Mucosa of rectum (tissue), 2 donors: Measurements from ENCODE around the gene SREK1.

Experiments
- H3K27ac ChIP-seq, 2 donors: one replicate each; pipeline ENCODE4 v1.7.0; 2013; ENCODE audit warnings: inconsistent platforms in 2 of 2, low read depth in 2 of 2, low read length in 2 of 2
- H3K27me3 ChIP-seq, 2 donors: one replicate each; pipeline ENCODE4 v1.7.0; 2013; ENCODE audit warnings: low read length in 2 of 2; ENCODE audit not compliant: control insufficient read depth in 2 of 2, insufficient read depth in 2 of 2
- H3K36me3 ChIP-seq, 2 donors: one replicate each; pipeline ENCODE4 v1.7.0; 2013; ENCODE audit warnings: low read length in 2 of 2; ENCODE audit not compliant: control insufficient read depth in 2 of 2, insufficient read depth in 2 of 2
- H3K4me1 ChIP-seq, 2 donors: one replicate each; pipeline ENCODE4 v1.7.0; 2013; ENCODE audit warnings: low read length in 2 of 2, mild to moderate bottlenecking in 1 of 2; ENCODE audit not compliant: control insufficient read depth in 2 of 2, insufficient read depth in 2 of 2
- H3K4me3 ChIP-seq, 2 donors: one replicate each; pipeline ENCODE4 v1.7.0; 2013; ENCODE audit warnings: low read length in 2 of 2
- H3K9ac ChIP-seq, 2 donors: one replicate each; pipeline ENCODE4 v1.7.0; 2013; ENCODE audit warnings: low read length in 2 of 2, low read depth in 1 of 2, mild to moderate bottlenecking in 1 of 2
- H3K9me3 ChIP-seq, 2 donors: one replicate each; pipeline ENCODE4 v1.7.0; 2013; ENCODE audit warnings: low read length in 2 of 2; ENCODE audit not compliant: control insufficient read depth in 2 of 2
- donor health status: healthy.
- donor health status: Normal muscosa, but diverticular disease.

Gene SREK1

DNA sequence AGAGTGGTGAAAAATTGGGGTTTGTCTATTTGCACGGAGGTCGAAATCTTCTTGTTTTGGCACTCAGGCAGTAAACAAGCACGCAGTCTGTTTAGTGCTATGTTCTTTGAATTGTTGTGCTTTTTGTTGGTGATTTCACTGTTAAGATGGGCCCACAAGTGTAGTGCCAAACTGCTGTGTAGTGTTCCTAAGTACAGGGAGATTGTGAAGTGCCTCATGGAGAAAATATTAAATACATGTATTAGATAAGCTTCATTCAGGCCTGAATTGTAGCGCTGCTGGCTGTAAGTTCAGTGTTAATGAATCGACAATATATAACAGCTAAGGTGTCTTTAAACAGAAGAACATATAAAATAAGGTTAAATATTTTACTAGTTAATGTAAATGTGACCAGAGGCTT is 17.3 kb downstream of the SREK1 start:
- Histone ChIP-seq H3K4me1 (no peaks in the 10 kb centered on the region), H3K36me3 (peaks cover 52 to 68% of the 10 kb centered on the region in 2 donors), H3K9ac (no peak overlapping the region)

DNA sequence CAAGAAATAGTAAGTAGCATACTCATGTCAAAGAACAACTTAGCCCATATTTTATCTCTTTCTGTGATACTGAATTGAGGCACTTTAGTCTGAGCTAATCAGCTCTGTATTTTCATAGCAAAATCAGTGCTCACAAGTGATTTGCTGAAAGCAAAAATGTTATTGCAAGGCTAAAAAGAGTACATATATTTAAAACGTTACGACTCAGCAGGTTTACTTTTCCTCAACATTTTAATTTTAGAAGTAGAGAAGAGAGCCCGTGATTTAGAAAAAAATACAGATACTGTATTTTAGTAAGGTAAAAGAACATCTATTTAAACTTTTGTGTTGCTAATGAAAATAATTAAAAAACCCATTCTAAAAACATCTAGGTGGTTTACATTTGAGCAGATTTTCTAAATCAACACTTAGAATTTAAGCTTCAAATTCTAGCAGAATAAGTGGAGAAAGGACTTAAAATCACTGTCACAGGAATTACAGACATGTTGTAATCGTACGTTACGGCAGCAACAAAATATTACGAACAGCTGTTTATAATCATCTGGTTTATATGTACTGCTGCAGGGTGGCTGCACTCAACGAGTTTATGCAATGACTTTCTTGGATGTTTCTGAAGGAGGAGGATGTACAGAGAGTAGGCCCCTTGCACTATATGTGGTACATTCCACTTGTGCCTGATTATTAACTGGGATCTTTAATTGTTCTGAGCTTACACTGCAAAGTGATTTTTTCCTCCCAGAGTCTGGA is 20.1 kb downstream of the SREK1 start:
- H3K36me3 ChIP-seq = peaks cover 60 to 71% of the 10 kb centered on the region in 2 donors
- no peaks in the 10 kb centered on the region for H3K27me3 ChIP-seq
- no peaks in the 10 kb centered on the region for H3K4me1 ChIP-seq
- H3K4me3 ChIP-seq = no peak overlapping the region
- no peaks in the 10 kb centered on the region for H3K9me3 ChIP-seq
- H3K27ac ChIP-seq = no peak overlapping the region
- H3K9ac ChIP-seq = no peak overlapping the region

More for the DNA sequence above, 17.3 kb downstream of the SREK1 start:
- Histone ChIP-seq H3K27me3 (no peaks in the 10 kb centered on the region), H3K4me3 (no peak overlapping the region), H3K9me3 (no peaks in the 10 kb centered on the region), H3K27ac (no peak overlapping the region)

DNA sequence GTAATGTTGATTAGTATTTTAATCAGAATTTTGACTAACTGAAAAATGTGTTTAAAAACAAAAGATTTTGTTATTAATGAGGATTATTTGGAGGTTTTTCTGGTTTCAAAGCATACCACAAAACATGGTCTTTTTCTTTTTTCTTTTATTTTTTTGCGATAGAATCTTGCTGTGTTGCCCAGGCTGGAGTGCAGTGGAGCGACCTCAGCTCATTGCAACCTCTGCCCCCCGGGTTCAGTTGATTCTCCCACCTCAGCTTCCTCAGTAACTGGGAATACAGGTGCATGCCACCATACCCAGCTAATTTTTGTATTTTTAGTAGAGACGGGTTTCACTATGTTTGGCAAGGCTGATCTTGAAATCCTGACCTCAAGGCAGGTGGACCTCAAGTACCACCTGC is 24.1 kb downstream of the SREK1 start:
- H3K9ac ChIP-seq = no peak overlapping the region
- no peaks in the 10 kb centered on the region for H3K27me3 ChIP-seq
- no peak overlapping the region for H3K27ac ChIP-seq
- no peak overlapping the region for H3K4me3 ChIP-seq
- H3K36me3 ChIP-seq = peaks cover 45 to 49% of the 10 kb centered on the region in 2 donors
- H3K9me3 ChIP-seq = no peaks in the 10 kb centered on the region
- H3K4me1 ChIP-seq = no peaks in the 10 kb centered on the region

DNA sequence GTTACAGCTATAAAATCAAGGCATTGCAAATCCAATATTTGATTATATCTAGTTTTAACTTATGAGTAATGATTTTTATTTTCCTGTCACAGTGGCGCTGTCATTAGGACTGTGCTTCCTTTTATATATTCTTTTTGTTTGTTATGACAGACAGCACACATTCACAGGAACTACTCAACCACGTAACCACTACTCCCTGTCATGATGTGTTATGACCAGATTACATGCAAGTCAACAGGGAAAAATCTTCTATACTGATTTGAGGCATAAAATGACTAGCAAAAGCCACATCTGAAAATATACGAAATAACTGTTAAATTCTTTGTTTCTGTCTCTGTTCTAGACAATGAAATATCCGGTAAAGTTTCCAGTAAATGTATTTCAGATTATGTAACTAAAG is 25.4 kb downstream of the SREK1 start:
- H3K36me3 ChIP-seq = peaks cover 38 to 40% of the 10 kb centered on the region in 2 donors
- H3K4me3 ChIP-seq = no peak overlapping the region

DNA sequence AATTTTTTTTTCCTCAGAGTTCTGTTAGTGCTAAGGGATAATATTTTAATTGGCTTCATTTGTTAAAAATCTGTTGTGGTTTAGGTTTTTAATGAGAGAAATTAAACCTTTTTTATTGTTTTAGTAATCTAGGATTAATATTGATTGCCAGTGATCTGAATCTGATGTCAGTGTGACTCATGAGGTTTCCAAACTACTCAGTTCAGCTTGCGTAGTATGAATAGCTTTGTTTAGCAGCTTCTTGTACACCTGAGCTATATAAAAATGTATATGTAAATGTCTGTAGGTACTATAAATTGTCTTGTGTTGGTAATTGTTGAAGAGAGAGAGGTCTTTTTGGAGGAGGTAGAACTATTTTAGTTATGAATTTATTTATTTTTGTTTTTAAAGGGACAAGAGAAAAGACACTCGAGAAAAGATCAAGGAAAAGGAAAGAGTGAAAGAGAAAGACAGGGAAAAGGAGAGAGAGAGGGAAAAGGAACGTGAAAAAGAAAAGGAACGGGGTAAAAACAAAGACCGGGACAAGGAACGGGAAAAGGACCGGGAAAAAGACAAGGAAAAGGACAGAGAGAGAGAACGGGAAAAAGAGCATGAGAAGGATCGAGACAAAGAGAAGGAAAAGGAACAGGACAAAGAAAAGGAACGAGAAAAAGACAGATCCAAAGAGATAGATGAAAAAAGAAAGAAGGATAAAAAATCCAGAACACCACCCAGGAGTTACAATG is 26.3 kb downstream of the SREK1 start:
- peaks cover 41% of the 10 kb centered on the region in 2 donors for H3K36me3 ChIP-seq
- no peak overlapping the region for H3K4me3 ChIP-seq
- H3K9me3 ChIP-seq = no peaks in the 10 kb centered on the region
- no peaks in the 10 kb centered on the region for H3K4me1 ChIP-seq
- no peaks in the 10 kb centered on the region for H3K27me3 ChIP-seq
- no peak overlapping the region for H3K27ac ChIP-seq
- H3K9ac ChIP-seq = no peak overlapping the region

More for the DNA sequence above, 25.4 kb downstream of the SREK1 start:
- no peaks in the 10 kb centered on the region for H3K27me3 ChIP-seq
- no peak overlapping the region for H3K9ac ChIP-seq
- no peaks in the 10 kb centered on the region for H3K4me1 ChIP-seq
- no peak overlapping the region for H3K27ac ChIP-seq
- H3K9me3 ChIP-seq = no peaks in the 10 kb centered on the region

DNA sequence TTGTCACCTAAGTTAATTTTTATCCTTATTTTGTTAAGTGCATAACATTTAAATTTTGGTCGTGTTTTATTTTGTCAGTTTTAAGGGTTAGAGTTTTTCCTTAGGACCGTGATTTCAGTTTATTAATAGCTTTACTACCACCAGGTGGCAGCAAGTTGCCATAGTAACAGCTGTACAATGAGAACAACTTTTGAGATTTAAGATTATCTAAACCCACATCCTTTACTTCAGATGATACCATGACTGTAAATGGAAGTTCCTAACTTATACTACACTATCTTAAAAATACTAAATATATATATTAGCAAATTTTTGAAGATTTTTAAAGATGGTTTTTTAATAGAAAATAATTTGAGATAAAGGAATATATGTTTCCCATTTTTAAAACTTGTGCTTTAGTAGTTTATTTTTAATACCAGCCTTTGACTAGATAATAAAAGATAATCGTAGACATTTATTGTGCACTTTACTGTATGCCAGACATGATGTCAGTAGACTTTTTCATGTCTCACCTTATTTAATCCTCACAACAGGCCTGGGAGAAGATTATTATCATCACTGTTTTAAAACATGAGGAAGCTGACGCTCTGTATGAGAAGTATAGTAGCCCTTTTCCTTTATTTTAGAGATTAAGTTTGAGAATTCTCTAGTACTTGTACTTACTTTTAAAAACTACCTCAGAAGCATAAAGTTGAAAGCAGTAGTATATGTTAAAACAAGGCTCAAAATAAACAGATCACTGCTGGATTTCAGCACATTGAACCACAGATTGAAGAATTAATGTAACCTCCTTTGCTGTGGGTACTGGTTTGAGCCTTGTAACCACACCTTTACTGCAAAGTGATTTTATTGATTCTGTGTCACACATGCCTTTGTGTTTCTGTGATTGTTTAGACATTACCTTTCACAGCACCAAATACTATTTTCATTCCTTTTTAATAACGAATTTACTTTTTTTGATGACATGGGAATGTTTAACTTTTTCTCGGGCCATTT is 27.5 kb downstream of the SREK1 start:
- Histone ChIP-seq H3K4me1 (no peaks in the 10 kb centered on the region), H3K9ac (no peak overlapping the region), H3K9me3 (no peaks in the 10 kb centered on the region), H3K27ac (no peak overlapping the region), H3K27me3 (no peaks in the 10 kb centered on the region), H3K4me3 (no peak overlapping the region), H3K36me3 (peaks cover 40 to 44% of the 10 kb centered on the region in 2 donors)

DNA sequence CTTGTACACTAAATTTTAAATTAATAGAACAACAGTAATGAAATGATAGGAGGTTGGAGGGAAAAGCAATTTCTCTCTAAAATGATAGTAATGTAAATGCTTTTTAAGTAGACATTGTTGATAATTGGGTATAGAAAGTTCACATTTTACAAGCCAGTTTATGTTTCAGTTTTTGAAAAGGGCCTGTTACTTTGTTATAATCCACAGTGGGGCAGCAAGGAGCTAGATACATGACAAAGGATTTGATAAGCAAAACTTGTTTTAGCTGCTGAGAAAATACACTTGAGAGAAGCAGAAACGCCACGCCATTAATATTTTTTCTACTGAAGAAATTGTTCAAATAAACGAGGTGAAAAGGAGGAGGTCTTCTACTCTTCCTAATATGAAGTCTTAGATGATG is 30.2 kb downstream of the SREK1 start:
- Histone ChIP-seq H3K36me3 (peaks cover 55 to 62% of the 10 kb centered on the region in 2 donors), H3K27me3 (no peaks in the 10 kb centered on the region), H3K4me1 (no peaks in the 10 kb centered on the region), H3K4me3 (no peak overlapping the region), H3K27ac (no peak overlapping the region), H3K9me3 (no peaks in the 10 kb centered on the region), H3K9ac (no peak overlapping the region)

DNA sequence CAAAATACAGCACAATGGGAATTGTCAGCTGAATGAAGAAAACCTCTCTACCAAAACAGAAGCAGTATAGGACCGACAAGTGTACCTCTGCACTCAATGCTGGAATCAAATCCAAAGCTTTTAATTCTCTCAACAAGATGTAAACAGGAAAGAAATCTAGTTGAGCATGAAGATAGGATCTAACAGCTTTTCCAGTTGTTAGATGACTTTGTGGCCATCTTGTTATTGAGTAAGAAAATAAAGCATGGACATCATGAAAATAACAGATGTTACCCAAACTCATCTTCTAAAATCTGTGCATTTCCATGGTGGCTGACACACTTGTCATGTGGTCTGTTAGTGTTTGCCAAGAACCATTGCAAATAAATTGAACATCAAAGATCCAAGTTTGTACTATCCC is 34.7 kb downstream of the SREK1 start:
- Histone ChIP-seq H3K27me3 (no peaks in the 10 kb centered on the region), H3K27ac (no peak overlapping the region), H3K36me3 (peaks cover 54% of the 10 kb centered on the region in 2 donors), H3K4me1 (no peaks in the 10 kb centered on the region), H3K9ac (no peak overlapping the region), H3K4me3 (no peak overlapping the region), H3K9me3 (no peaks in the 10 kb centered on the region)

DNA sequence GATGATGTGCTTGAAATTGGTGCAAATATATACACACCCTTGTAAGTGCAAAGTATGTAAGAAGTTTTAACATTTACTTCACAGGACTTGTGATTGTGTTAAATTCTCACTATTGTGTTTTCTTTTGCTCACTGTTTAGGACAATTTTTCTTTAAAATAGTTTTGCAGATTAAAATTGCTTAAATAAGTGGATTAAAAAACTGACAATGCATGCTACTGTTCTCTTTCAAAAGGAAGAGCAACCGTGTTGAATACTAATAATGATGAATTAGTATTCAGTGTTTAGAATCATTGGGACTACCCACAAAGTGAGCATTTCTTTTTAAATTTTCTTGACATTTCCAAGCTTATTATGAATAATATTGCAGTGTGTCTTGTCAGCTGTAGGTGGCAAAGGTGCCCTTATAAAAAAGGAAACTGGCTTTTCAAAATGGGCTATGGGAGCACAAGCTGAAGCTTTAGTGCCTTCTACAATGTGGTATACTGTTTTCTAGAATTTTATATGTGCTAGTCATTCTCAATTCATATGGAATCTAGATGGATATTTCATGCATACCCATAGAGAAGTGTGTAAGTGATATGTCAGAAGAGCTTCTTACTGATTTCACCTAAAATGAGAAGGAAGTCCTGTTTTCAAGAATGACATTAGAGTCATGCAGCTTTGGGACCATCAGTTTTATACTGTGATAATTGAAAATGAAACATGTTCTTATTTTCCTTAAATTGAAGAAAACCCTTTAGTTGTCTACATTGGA is 35.4 kb downstream of the SREK1 start:
- no peak overlapping the region for H3K27ac ChIP-seq

More for the DNA sequence above, 35.4 kb downstream of the SREK1 start:
- Histone ChIP-seq H3K4me3 (no peak overlapping the region), H3K27me3 (no peaks in the 10 kb centered on the region), H3K4me1 (no peaks in the 10 kb centered on the region), H3K9me3 (no peaks in the 10 kb centered on the region), H3K9ac (no peak overlapping the region), H3K36me3 (peaks cover 54% of the 10 kb centered on the region in 2 donors)
